HepG2 (cell line): ENCODE measurements around the gene GNAZ. TPM values are rescaled to one million over a fixed set of nuclear protein-coding genes. Genes with fewer than 3 reads are reported as not detected.
A peak's percentile ranks its signal among the peaks of the same experiment; 100 is the strongest.

ENCODE experiments used
- ATAC-seq: fragments of 200-7000 bp; cut with Tn5 transposase; 3 replicates; pipeline ENCODE4 v1.9.1; 2020; ENCODE audit warnings: mild to moderate bottlenecking, moderate library complexity
- BruUV-seq: library from RNA; stranded (reverse); fragments of 400-500 nt; replicated peaks from 2 replicates; lab custom pipeline; 2021; lab: Mats Ljungman, UMichigan
- CTCF ChIA-PET: fragments of 300-600 bp; formaldehyde crosslinking; extraction: SDS; loops from one replicate; lab custom pipeline; 2021; ENCODE audit warnings: low total read pairs, inconsistent platforms, low intra/inter-chr PET ratio; lab: Yijun Ruan, JAX
- POLR2A ChIA-PET: fragments of 350-600 bp; sonication (Branson Sonifier 250); formaldehyde crosslinking; loops from one replicate; lab custom pipeline; 2020; ENCODE audit warnings: antibody characterized with exemption, inconsistent platforms; lab: Yijun Ruan, JAX
- DNase-seq: peaks from one replicate; pipeline ENCODE4 v3.0.0-alpha.2; 2015; ENCODE audit warnings: low spot score
- FAIRE-seq: peaks from 3 replicates; lab custom pipeline; 2011; peaks lifted over from hg19 to GRCh38; lab: Jason Lieb, UNC
- H2AFZ ChIP-seq: one replicate; pipeline ENCODE4 v1.6.1; 2011; ENCODE audit warnings: low read length, inconsistent platforms
- H3K27ac ChIP-seq: fragments of 300-600 bp; 3 replicates; pipeline ENCODE4 v1.8.0; 2011; ENCODE audit warnings: mixed run types, mild to moderate bottlenecking, mixed read lengths, low read length, inconsistent platforms; ENCODE audit not compliant: insufficient read depth; ENCODE audit errors: extremely low read length
- H3K27me3 ChIP-seq, 2 experiments: fragments of 200-600 bp in 1 of 2; 2 replicates in 1 of 2; 3 replicates in 1 of 2; pipeline versions ENCODE4 v1.6.0 to v1.8.0; 2011; ENCODE audit warnings: low read length in 2 of 2, mild to moderate bottlenecking in 2 of 2, moderate library complexity in 2 of 2, inconsistent platforms in 1 of 2; ENCODE audit not compliant: insufficient read depth in 2 of 2, control insufficient read depth in 1 of 2
- H3K36me3 ChIP-seq, 2 experiments: fragments of 200-600 bp in 1 of 2; replicated peaks in 1 of 2; 2 replicates in 1 of 2; 3 replicates in 1 of 2; pipeline versions ENCODE4 v1.5.1 to v1.8.0; 2011; ENCODE audit warnings: low read length in 2 of 2, inconsistent platforms in 1 of 2; ENCODE audit not compliant: insufficient read depth in 2 of 2, control insufficient read depth in 1 of 2
- H3K4me1 ChIP-seq: 2 replicates; pipeline ENCODE4 v1.5.1; 2012; ENCODE audit warnings: low read length, inconsistent platforms; ENCODE audit not compliant: insufficient read depth
- H3K4me2 ChIP-seq: 2 replicates; pipeline ENCODE4 v1.6.0; 2011; ENCODE audit warnings: low read depth, low read length, inconsistent platforms
- H3K4me3 ChIP-seq, 3 experiments: fragments of 200-600 bp in 1 of 3; sonication (generic), shearing (Covaris generic) in 1 of 3; replicated peaks in 1 of 3; 2 replicates each; pipeline ENCODE4 v1.5.1; 2011 to 2016; ENCODE audit warnings: low read length in 3 of 3, inconsistent platforms in 2 of 3, low read depth in 2 of 3, mild to moderate bottlenecking in 2 of 3, control low read depth in 1 of 3, mixed read lengths in 1 of 3; ENCODE audit not compliant: insufficient read depth in 1 of 3
- H3K79me2 ChIP-seq: one replicate; pipeline ENCODE4 v1.6.1; 2011; ENCODE audit warnings: low read length, inconsistent platforms; ENCODE audit not compliant: insufficient read depth
- H3K9ac ChIP-seq: 2 replicates; pipeline ENCODE4 v1.6.0; 2011; ENCODE audit warnings: mild to moderate bottlenecking, low read depth, low read length, inconsistent platforms; ENCODE audit not compliant: insufficient read depth
- H3K9me3 ChIP-seq: 2 replicates; pipeline ENCODE4 v1.5.1; 2012; ENCODE audit warnings: mild to moderate bottlenecking, low read length
- H4K20me1 ChIP-seq: 2 replicates; pipeline ENCODE4 v1.6.0; 2011; ENCODE audit warnings: inconsistent platforms, mild to moderate bottlenecking, low read length, moderate library complexity; ENCODE audit not compliant: insufficient read depth
- CBX1 ChIP-seq: IDR thresholded peaks from one replicate; pipeline ENCODE4 v1.6.1; 2016; ENCODE audit warnings: antibody characterized with exemption, low read depth
- GMEB2 ChIP-seq: IDR thresholded peaks from 2 replicates; pipeline ENCODE4 v1.6.1; 2016; ENCODE audit warnings: missing biosample characterization, missing genetic modification reagents, low read depth
- IKZF4 ChIP-seq: sonication (generic); formaldehyde crosslinking; IDR thresholded peaks from 2 replicates; pipeline ENCODE4 v1.5.1; 2020; ENCODE audit warnings: borderline replicate concordance, mild to moderate bottlenecking, low read depth, missing genetic modification reagents; ENCODE audit errors: not compliant biosample characterization
- MED1 ChIP-seq: sonication (generic); formaldehyde crosslinking; IDR thresholded peaks from 2 replicates; pipeline ENCODE4 v1.4.0; 2020; ENCODE audit warnings: missing genetic modification reagents
- MTA1 ChIP-seq: sonication (generic); formaldehyde crosslinking; IDR thresholded peaks from 2 replicates; pipeline ENCODE4 v1.4.0; 2020; ENCODE audit warnings: missing genetic modification reagents, mild to moderate bottlenecking, borderline replicate concordance
- SPEN ChIP-seq: sonication (generic); formaldehyde crosslinking; IDR thresholded peaks from 2 replicates; pipeline ENCODE4 v1.5.1; 2020; ENCODE audit warnings: low read depth, mild to moderate bottlenecking, missing genetic modification reagents
- ZGPAT ChIP-seq: IDR thresholded peaks from 2 replicates; pipeline ENCODE4 v1.6.1; 2016; ENCODE audit warnings: mild to moderate bottlenecking
- ZMYM3 ChIP-seq: sonication (generic); formaldehyde crosslinking; IDR thresholded peaks from 2 replicates; pipeline ENCODE4 v1.5.1; 2020; ENCODE audit warnings: mild to moderate bottlenecking, missing genetic modification reagents
- ZNF337 ChIP-seq: sonication (generic); formaldehyde crosslinking; IDR thresholded peaks from 2 replicates; pipeline ENCODE4 v1.5.1; 2020; ENCODE audit warnings: missing genetic modification reagents, low read depth, mild to moderate bottlenecking, borderline replicate concordance
- ZNF383 ChIP-seq: sonication (generic); formaldehyde crosslinking; IDR thresholded peaks from 2 replicates; pipeline ENCODE4 v1.4.0; 2020; ENCODE audit warnings: missing genetic modification reagents, mild to moderate bottlenecking, borderline replicate concordance
- ZNF558 ChIP-seq: sonication (generic); formaldehyde crosslinking; IDR thresholded peaks from 2 replicates; pipeline ENCODE4 v1.9.0; 2022; ENCODE audit warnings: mild to moderate bottlenecking, missing genetic modification reagents, borderline replicate concordance
- ZNF710 ChIP-seq: sonication (generic); formaldehyde crosslinking; IDR thresholded peaks from 2 replicates; pipeline ENCODE4 v1.5.0; 2020; ENCODE audit warnings: mild to moderate bottlenecking, missing genetic modification reagents, borderline replicate concordance
- ZNF816 ChIP-seq: sonication (generic); formaldehyde crosslinking; IDR thresholded peaks from 2 replicates; pipeline ENCODE4 v1.8.0; 2022; ENCODE audit warnings: missing genetic modification reagents, mild to moderate bottlenecking, borderline replicate concordance
- WGBS: methylation state at CpG from one replicate; pipeline ENCODE4 v1.1.6; 2017; ENCODE audit warnings: low lambda C conversion rate; 5-methylcytosine and 5-hydroxymethylcytosine counted together
- in situ Hi-C: cut with HindIII; loops from 2 replicates; pipeline ENCODE4 v1.10.0; 2017; ENCODE audit warnings: low pct_unique_long_range_greater_than_20kb; ENCODE audit not compliant: extremely low pct_ligation_motif_present
- intact Hi-C: fragments of 100-400 bp; cut with micrococcal nuclease; formaldehyde crosslinking; loops from one replicate; pipeline ENCODE4 v1.10.0; 2022; ENCODE audit not compliant: unreplicated experiment
- polyA plus RNA-seq, 8 experiments: library from polyadenylated mRNA; depleted of rRNA in 3 of 8; stranded (reverse) in 7 of 8; unstranded in 1 of 8; fragments of >200 nt; fragmentation: Illumina TruSeq in 4 of 8; extraction: Trizol in 4 of 8; gene quantifications; 2 replicates each; pipeline versions ENCODE4 v1.2.1 to v1.2.3, GENCODE V29; 2011 to 2016; ENCODE audit warnings: low read depth in 4 of 8, missing spikeins in 1 of 8, mixed read lengths in 1 of 8; ENCODE audit not compliant: insufficient read depth in 1 of 8
- total RNA-seq, 5 experiments: library from RNA; depleted of rRNA; stranded (reverse); fragments of >200 nt; fragmentation: Illumina TruSeq; extraction: Trizol; gene quantifications; 2 replicates each; pipeline ENCODE4 v1.2.3, GENCODE V29; 2016; ENCODE audit warnings: low read depth in 1 of 5
- TF ChIP-seq, protein P1 (sequence below): sonication (generic); formaldehyde crosslinking; IDR thresholded peaks from 2 replicates; pipeline ENCODE4 v1.4.0; 2020; ENCODE audit warnings: mild to moderate bottlenecking, missing genetic modification reagents

GNAZ gene
- total and polyA plus RNA-seq, 2 of the 13 experiments (the other 11 are each of a cell fraction or from before 2014, with no cell fraction given) = 11.4 to 22.3 TPM

DNA sequence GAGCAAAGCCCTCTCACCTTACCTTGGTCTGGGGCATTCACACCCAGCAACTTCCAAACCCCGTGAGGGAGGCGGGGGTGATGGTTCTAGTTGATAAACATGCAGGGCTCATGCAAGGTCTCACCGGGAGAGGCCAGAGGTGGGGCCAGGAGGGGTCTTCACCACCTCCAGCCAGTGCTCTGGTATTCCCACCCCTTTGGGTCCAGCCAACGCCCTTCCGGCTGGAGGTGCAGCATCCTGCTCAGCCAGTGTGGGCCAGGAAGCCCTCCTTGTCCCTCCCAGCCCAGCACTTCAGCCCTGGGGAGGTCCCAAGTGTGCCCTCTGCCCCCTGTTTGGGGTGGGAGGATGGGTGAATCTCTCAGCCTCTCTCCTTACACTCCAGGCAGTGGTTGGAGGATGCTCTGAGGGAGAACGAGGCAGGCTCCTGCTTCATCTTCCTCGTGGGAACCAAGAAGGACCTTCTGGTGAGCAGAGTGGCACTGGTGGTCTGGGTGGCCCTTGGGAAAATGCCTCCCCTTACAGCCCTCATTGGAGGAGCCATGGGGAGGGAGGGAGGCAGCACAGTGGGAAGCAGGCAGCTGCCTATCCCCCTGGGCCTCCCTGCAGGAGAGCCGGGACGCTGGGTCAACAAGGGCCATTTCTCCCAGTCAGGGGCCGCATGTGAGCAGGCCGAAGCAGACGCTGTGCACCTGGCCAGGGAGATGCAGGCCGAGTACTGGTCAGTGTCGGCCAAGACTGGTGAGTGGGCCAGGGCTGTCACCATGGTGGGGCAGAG is 88.4 kb downstream of the GNAZ start:
- CTCF ChIA-PET = no interaction called here
- ATAC-seq (no peak; the same call in 2 of the 3 replicates), FAIRE-seq (no peak), DNase-seq (no peak)
- H3K9me3 ChIP-seq = no peaks in the 10 kb centered on the region
- H3K27me3 ChIP-seq = no peaks in the 10 kb centered on the region; a peak in 1 of 5 replicates
- H3K4me1 ChIP-seq = peaks cover 100% of the 10 kb centered on the region
- H2AFZ ChIP-seq = no peak overlapping the region
- no TSS peak for BruUV-seq
- no peak overlapping the region; the same call in 1 of the 2 replicates for H3K9ac ChIP-seq
- peak overlapping the region in 1 of 3 experiments; percentile 71; a peak in 1 of 6 replicates for H3K4me3 ChIP-seq
- WGBS = 33% methylated on average over 3 of the region's 14 CpGs
- H4K20me1 ChIP-seq = no peaks in the 10 kb centered on the region
- in situ Hi-C loops = loop anchor here (25.0 kb wide), 1 partner anchor 404 kb away; no protein-coding TSS in a partner anchor
- H3K4me2 ChIP-seq = peak overlapping the region; percentile 95
- intact Hi-C loops = no loop called here
- POLR2A ChIA-PET = interaction anchor here (1.6 to 2.5 kb wide), 2 partner anchors 14 to 23 kb away, joined by 3 to 12 read pairs; partner anchors contain the start of gene RAB36
- H3K36me3 ChIP-seq = no peaks in the 10 kb centered on the region
- H3K79me2 ChIP-seq = no peaks in the 10 kb centered on the region
- H3K27ac ChIP-seq = peak overlapping the region; percentile 65
- TF ChIP-seq GMEB2 (CRISPR knock-in tag) = no peak
- TF ChIP-seq MTA1 (CRISPR knock-in tag) = no peak
- TF ChIP-seq SPEN = no peak
- TF ChIP-seq MED1 (CRISPR knock-in tag) = no peak
- no peak for TF ChIP-seq IKZF4 (CRISPR knock-in tag)
- TF ChIP-seq ZNF710 (CRISPR knock-in tag) = no peak
- TF ChIP-seq ZNF558 = no peak
- TF ChIP-seq ZMYM3 (CRISPR knock-in tag) = no peak
- TF ChIP-seq, protein P1, sequence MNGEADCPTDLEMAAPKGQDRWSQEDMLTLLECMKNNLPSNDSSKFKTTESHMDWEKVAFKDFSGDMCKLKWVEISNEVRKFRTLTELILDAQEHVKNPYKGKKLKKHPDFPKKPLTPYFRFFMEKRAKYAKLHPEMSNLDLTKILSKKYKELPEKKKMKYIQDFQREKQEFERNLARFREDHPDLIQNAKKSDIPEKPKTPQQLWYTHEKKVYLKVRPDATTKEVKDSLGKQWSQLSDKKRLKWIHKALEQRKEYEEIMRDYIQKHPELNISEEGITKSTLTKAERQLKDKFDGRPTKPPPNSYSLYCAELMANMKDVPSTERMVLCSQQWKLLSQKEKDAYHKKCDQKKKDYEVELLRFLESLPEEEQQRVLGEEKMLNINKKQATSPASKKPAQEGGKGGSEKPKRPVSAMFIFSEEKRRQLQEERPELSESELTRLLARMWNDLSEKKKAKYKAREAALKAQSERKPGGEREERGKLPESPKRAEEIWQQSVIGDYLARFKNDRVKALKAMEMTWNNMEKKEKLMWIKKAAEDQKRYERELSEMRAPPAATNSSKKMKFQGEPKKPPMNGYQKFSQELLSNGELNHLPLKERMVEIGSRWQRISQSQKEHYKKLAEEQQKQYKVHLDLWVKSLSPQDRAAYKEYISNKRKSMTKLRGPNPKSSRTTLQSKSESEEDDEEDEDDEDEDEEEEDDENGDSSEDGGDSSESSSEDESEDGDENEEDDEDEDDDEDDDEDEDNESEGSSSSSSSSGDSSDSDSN = 0 out of 2 replicates have a peak, but pooled peaks have one; percentile 5
- no peak for TF ChIP-seq ZNF816
- no peak for TF ChIP-seq ZNF383 (CRISPR knock-in tag)
- no peak for TF ChIP-seq CBX1
- no peak for TF ChIP-seq ZGPAT (CRISPR knock-in tag)
- TF ChIP-seq ZNF337 (CRISPR knock-in tag) = no peak
